H1 (cell line): ENCODE results near the gene DPYD. TPM values are rescaled to one million over a fixed set of nuclear protein-coding genes. Genes with fewer than 3 reads are reported as not detected.

ENCODE experiments used
- CTCF ChIA-PET: fragments of 300-600 bp; sonication (Branson Sonifier 250); formaldehyde crosslinking; loops from one replicate; lab custom pipeline; 2021; ENCODE audit not compliant: partially characterized antibody; lab: Charles Lee
- POLR2A ChIA-PET: fragments of 300-600 bp; sonication (Branson Sonifier 250); formaldehyde crosslinking; loops from one replicate; lab custom pipeline; 2021; ENCODE audit warnings: inconsistent platforms; ENCODE audit not compliant: partially characterized antibody; lab: Charles Lee
- DNase-seq, 2 experiments: peaks; one replicate each; pipeline versions ENCODE4 v3.0.0 to v3.0.0-alpha.2; 2010 to 2022; ENCODE audit warnings: low spot score in 2 of 2, low read depth in 1 of 2, mixed read lengths in 1 of 2
- FAIRE-seq: peaks from 2 replicates; lab custom pipeline; 2011; peaks lifted over from hg19 to GRCh38; lab: Jason Lieb, UNC
- H2AFZ ChIP-seq: 2 replicates; pipeline ENCODE4 v1.8.1; 2012; ENCODE audit warnings: low read length, inconsistent platforms
- H2AK5ac ChIP-seq: 2 replicates; pipeline ENCODE4 v1.6.1; 2013; ENCODE audit warnings: low read depth, low read length
- H2BK120ac ChIP-seq: replicated peaks from 2 replicates; pipeline ENCODE3; 2013; ENCODE audit warnings: low read depth, low read length, inconsistent platforms
- H2BK12ac ChIP-seq: 2 replicates; pipeline ENCODE4 v1.6.1; 2013; ENCODE audit warnings: low read depth, low read length
- H2BK15ac ChIP-seq: 2 replicates; pipeline ENCODE4 v1.6.1; 2013; ENCODE audit warnings: low read length
- H2BK20ac ChIP-seq: 2 replicates; pipeline ENCODE4 v1.6.1; 2013; ENCODE audit warnings: low read length
- H2BK5ac ChIP-seq: 2 replicates; pipeline ENCODE4 v1.6.1; 2013; ENCODE audit warnings: low read depth, low read length
- H3K14ac ChIP-seq: 2 replicates; pipeline ENCODE4 v1.6.1; 2013; ENCODE audit warnings: inconsistent platforms; ENCODE audit not compliant: insufficient read length
- H3K18ac ChIP-seq: 2 replicates; pipeline ENCODE4 v1.6.1; 2013; ENCODE audit warnings: low read length; ENCODE audit errors: extremely low read depth
- H3K23ac ChIP-seq: 2 replicates; pipeline ENCODE4 v1.6.1; 2013; ENCODE audit warnings: inconsistent platforms; ENCODE audit not compliant: insufficient read length
- H3K23me2 ChIP-seq: 2 replicates; pipeline ENCODE4 v1.6.1; 2013; ENCODE audit warnings: low read depth, low read length
- H3K27ac ChIP-seq: 2 replicates; pipeline ENCODE4 v1.6.1; 2011; ENCODE audit warnings: low read depth, low read length, inconsistent platforms
- H3K27me3 ChIP-seq, 4 experiments: replicated peaks in 1 of 4; 1 replicate in 1 of 4; 2 replicates in 3 of 4; pipeline versions ENCODE4 v1.6.1 to v1.8.1; 2011 to 2013; ENCODE audit warnings: low read length in 3 of 4, mild to moderate bottlenecking in 3 of 4, inconsistent platforms in 2 of 4, mixed read lengths in 2 of 4, moderate library complexity in 1 of 4; ENCODE audit not compliant: control insufficient read depth in 3 of 4, insufficient read depth in 3 of 4; ENCODE audit errors: extremely low read depth in 1 of 4
- H3K36me3 ChIP-seq, 4 experiments: 2 replicates each; pipeline versions ENCODE4 v1.6.1 to v1.8.1; 2011 to 2013; ENCODE audit warnings: mild to moderate bottlenecking in 4 of 4, low read length in 3 of 4, moderate library complexity in 2 of 4, control low read depth in 1 of 4, inconsistent platforms in 1 of 4; ENCODE audit not compliant: insufficient read depth in 4 of 4, control insufficient read depth in 2 of 4
- H3K4ac ChIP-seq: replicated peaks from 2 replicates; pipeline ENCODE3; 2013; ENCODE audit warnings: low read length, low read depth, mixed read lengths, inconsistent platforms; ENCODE audit not compliant: insufficient read length
- H3K4me1 ChIP-seq, 4 experiments: replicated peaks in 1 of 4; 1 replicate in 1 of 4; 2 replicates in 3 of 4; pipeline versions ENCODE4 v1.6.1 to v1.8.1; 2011 to 2013; ENCODE audit warnings: low read length in 3 of 4, inconsistent platforms in 2 of 4, mixed read lengths in 1 of 4; ENCODE audit not compliant: insufficient read depth in 4 of 4, control insufficient read depth in 3 of 4
- H3K4me2 ChIP-seq, 2 experiments: 2 replicates each; pipeline versions ENCODE4 v1.6.1 to v1.8.1; 2011 to 2013; ENCODE audit warnings: low read depth in 2 of 2, low read length in 2 of 2, control low read depth in 1 of 2, inconsistent platforms in 1 of 2, mild to moderate bottlenecking in 1 of 2; ENCODE audit not compliant: insufficient read depth in 1 of 2
- H3K4me3 ChIP-seq, 4 experiments: fragments of 200-600, 300-600 bp in 1 of 4; sonication (generic), shearing (Covaris generic), sonication (Bioruptor Twin) in 1 of 4; 2 replicates each; pipeline versions ENCODE4 v1.5.1 to v1.8.1; 2011 to 2016; ENCODE audit warnings: low read length in 4 of 4, low read depth in 3 of 4, control low read depth in 2 of 4, inconsistent platforms in 2 of 4, mild to moderate bottlenecking in 2 of 4, mixed read lengths in 1 of 4, moderate library complexity in 1 of 4; ENCODE audit not compliant: insufficient read depth in 2 of 4; ENCODE audit errors: extremely low read depth in 1 of 4
- H3K56ac ChIP-seq: replicated peaks from 2 replicates; pipeline ENCODE3; 2013; ENCODE audit warnings: low read depth, mild to moderate bottlenecking, mixed read lengths, low read length, inconsistent platforms; ENCODE audit not compliant: insufficient read length
- H3K79me1 ChIP-seq: 2 replicates; pipeline ENCODE4 v1.6.1; 2013; ENCODE audit warnings: low read depth, low read length, control low read depth
- H3K79me2 ChIP-seq, 2 experiments: 2 replicates each; pipeline versions ENCODE4 v1.6.1 to v1.8.1; 2012 to 2013; ENCODE audit warnings: low read length in 2 of 2, mild to moderate bottlenecking in 2 of 2, inconsistent platforms in 1 of 2; ENCODE audit not compliant: insufficient read depth in 2 of 2, control insufficient read depth in 1 of 2
- H3K9ac ChIP-seq, 4 experiments: replicated peaks in 1 of 4; 1 replicate in 1 of 4; 2 replicates in 3 of 4; pipeline versions ENCODE4 v1.6.1 to v1.8.1; 2011 to 2013; ENCODE audit warnings: low read depth in 3 of 4, low read length in 3 of 4, control low read depth in 2 of 4, mild to moderate bottlenecking in 2 of 4, moderate library complexity in 2 of 4, inconsistent platforms in 1 of 4; ENCODE audit errors: extremely low read depth in 1 of 4
- H3K9me3 ChIP-seq, 2 experiments: 2 replicates each; pipeline versions ENCODE4 v1.6.1 to v1.8.1; 2012 to 2013; ENCODE audit warnings: mild to moderate bottlenecking in 2 of 2, moderate library complexity in 2 of 2, control low read depth in 1 of 2, inconsistent platforms in 1 of 2, low read depth in 1 of 2, low read length in 1 of 2, mixed read lengths in 1 of 2; ENCODE audit not compliant: insufficient read depth in 2 of 2
- H4K20me1 ChIP-seq, 2 experiments: replicated peaks in 1 of 2; 2 replicates each; pipeline versions ENCODE3 to v1.8.1; 2011 to 2013; ENCODE audit warnings: inconsistent platforms in 2 of 2, low read length in 2 of 2, mild to moderate bottlenecking in 1 of 2; ENCODE audit not compliant: insufficient read depth in 2 of 2, control insufficient read depth in 1 of 2
- H4K5ac ChIP-seq: 2 replicates; pipeline ENCODE4 v1.6.1; 2013; ENCODE audit warnings: low read length, low read depth, mixed read lengths, inconsistent platforms; ENCODE audit not compliant: insufficient read length
- H4K8ac ChIP-seq: 2 replicates; pipeline ENCODE4 v1.8.0; 2013; ENCODE audit warnings: mild to moderate bottlenecking, moderate library complexity, low read length, inconsistent platforms; ENCODE audit not compliant: insufficient read depth; ENCODE audit errors: extremely low read depth
- H4K91ac ChIP-seq: replicated peaks from 2 replicates; pipeline ENCODE3; 2013; ENCODE audit warnings: low read length, mixed read lengths, inconsistent platforms; ENCODE audit not compliant: insufficient read length
- BCL11A ChIP-seq, 2 experiments: IDR thresholded peaks; one replicate each; pipeline ENCODE4 v1.6.1; 2011; ENCODE audit warnings: low read depth in 2 of 2, low read length in 2 of 2, mild to moderate bottlenecking in 2 of 2
- CHD2 ChIP-seq: IDR thresholded peaks from 2 replicates; pipeline ENCODE4 v1.6.1; 2012; ENCODE audit warnings: low read length, improper control_type of control experiment
- E2F6 ChIP-seq: IDR thresholded peaks from 2 replicates; pipeline ENCODE4 v1.6.1; 2012; ENCODE audit warnings: inconsistent platforms
- MAX ChIP-seq: IDR thresholded peaks from 2 replicates; pipeline ENCODE4 v1.6.1; 2012; ENCODE audit warnings: inconsistent platforms
- PHF8 ChIP-seq: fragments of 200-600 bp; sonication (generic); conservative IDR thresholded peaks from 2 replicates; pipeline ENCODE4 v1.7.1; 2012; ENCODE audit warnings: low read depth, mild to moderate bottlenecking, inconsistent platforms, low read length, moderate library complexity
- SIN3A ChIP-seq, 2 experiments: IDR thresholded peaks in 1 of 2; conservative IDR thresholded peaks in 1 of 2; 2 replicates each; pipeline ENCODE4 v1.6.1; 2011 to 2012; ENCODE audit warnings: low read length in 2 of 2, improper control_type of control experiment in 1 of 2, low read depth in 1 of 2, mild to moderate bottlenecking in 1 of 2
- SP1 ChIP-seq: IDR thresholded peaks from 2 replicates; pipeline ENCODE4 v1.6.1; 2011; ENCODE audit warnings: low read depth, low read length
- TAF1 ChIP-seq: IDR thresholded peaks from 2 replicates; pipeline ENCODE4 v1.6.1; 2011; ENCODE audit warnings: mild to moderate bottlenecking, low read depth, low read length
- WGBS, 2 experiments: shearing (Covaris generic) in 1 of 2; methylation state at CpG; one replicate each; pipeline versions ENCODE4 v1.1.6 to v1.1.7; 2013 to 2015; ENCODE audit warnings: low lambda C conversion rate in 2 of 2, mixed read lengths in 2 of 2, inconsistent platforms in 1 of 2, low coverage in 1 of 2, missing lambda C conversion rate in 1 of 2; ENCODE audit not compliant: insufficient replicate concordance in 2 of 2, insufficient coverage in 1 of 2, insufficient read length in 1 of 2; ENCODE audit errors: extremely low coverage in 1 of 2, missing lambda C conversion rate in 1 of 2; 5-methylcytosine and 5-hydroxymethylcytosine counted together
- long read RNA-seq, 2 experiments: library from RNA in 1 of 2; library from capped mRNA in 1 of 2; stranded (forward); transcript quantifications; one replicate each; pipeline ENCODE4 v2.0.0, GENCODE V29; 2021; ENCODE audit warnings: inconsistent platforms in 1 of 2
- polyA minus RNA-seq, 3 experiments: library from RNA; depleted of rRNA, polyadenylated mRNA; stranded (reverse); fragments of >200 nt; gene quantifications; 1 replicate in 2 of 3; 2 replicates in 1 of 3; pipeline ENCODE4 v1.2.3, GENCODE V29; 2011
- polyA plus RNA-seq, 7 experiments: library from polyadenylated mRNA; depleted of rRNA in 3 of 7; stranded (reverse) in 5 of 7; unstranded in 2 of 7; fragments of >200 nt in 5 of 7; fragments of 200-250 nt in 2 of 7; gene quantifications; 1 replicate in 5 of 7; 2 replicates in 1 of 7; 4 replicates in 1 of 7; pipeline versions ENCODE4 v1.2.1 to v1.2.3, GENCODE V29; 2011 to 2013; ENCODE audit warnings: missing spikeins in 2 of 7, mixed read lengths in 2 of 7
- total RNA-seq: library from RNA; stranded (reverse); fragmentation: NEBNext Ultra II Directional; extraction: Animal tissue kit (Norgen Biotek cat#: 25700); gene quantifications from 2 replicates; pipeline ENCODE4 v1.2.1, GENCODE V29; 2021

Gene DPYD
- total RNA-seq (0.55 and 0.73 TPM in 2 replicates), polyA plus RNA-seq (2011; rRNA removed) (0.13 and 0.29 TPM in 2 replicates), polyA minus RNA-seq (2011; rRNA and poly(A)+ RNA removed) (0.63 and 0.76 TPM in 2 replicates)
- 0.23 TPM for polyA plus RNA-seq (2011; cell fraction: cytosol; rRNA removed)
- polyA plus RNA-seq (2011; cell fraction: nucleus; rRNA removed) = 0.14 TPM
- 0.24 to 0.46 TPM (median 0.39 TPM) in 4 replicates for polyA plus RNA-seq (2012, experiment 1 of 2)
- not detected for polyA plus RNA-seq (2012, experiment 2 of 2)
- polyA plus RNA-seq (2013, experiment 1 of 2) = 0.34 TPM
- polyA plus RNA-seq (2013, experiment 2 of 2) = 0.35 TPM
- 0.51 TPM for polyA minus RNA-seq (2011; cell fraction: cytosol; rRNA and poly(A)+ RNA removed)
- polyA minus RNA-seq (2011; cell fraction: nucleus; rRNA and poly(A)+ RNA removed) = 2.2 TPM
- long read RNA-seq, experiment 1 = 0 reads
- long read RNA-seq, experiment 2, partial matches to known transcripts = 0 of 1 reads
- long read RNA-seq, experiment 2, other reads (novel, unspliced or antisense) = 0 of 1 reads

DNA sequence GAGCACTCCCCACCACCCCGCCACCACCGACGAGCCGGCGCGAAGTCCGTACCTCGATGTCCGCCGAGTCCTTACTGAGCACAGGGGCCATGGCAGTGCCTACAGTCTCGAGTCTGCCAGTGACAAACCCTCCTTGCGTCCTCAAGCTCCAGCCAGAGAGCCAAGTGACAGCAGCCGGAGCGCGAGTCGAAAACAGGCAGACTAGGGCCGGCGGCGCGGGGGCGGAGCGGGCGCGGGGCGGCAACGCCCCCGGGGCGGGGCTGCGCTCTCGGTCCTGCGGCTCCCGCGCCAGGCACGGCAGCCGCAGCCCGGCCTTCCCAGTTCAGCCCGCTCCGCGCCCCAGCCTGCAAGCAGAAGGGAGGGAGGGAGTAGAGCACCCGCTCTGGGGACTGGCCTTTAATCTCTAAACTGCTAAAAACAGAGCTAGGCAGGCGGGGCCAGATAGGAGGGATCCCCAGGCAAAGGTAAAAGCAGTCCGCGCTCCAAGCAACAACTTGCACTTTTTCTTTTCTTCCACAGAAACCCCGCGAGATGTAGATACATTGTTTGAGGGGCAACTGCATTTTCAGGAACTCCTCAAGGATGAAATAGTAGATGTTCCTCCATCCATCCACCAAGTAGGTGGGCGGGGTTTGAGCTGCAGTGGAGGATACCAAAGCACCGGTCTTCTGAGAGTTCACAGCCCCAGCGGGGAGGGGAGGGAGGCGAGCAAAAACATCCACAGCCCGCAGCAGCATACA, at the start of gene DPYD:
Gene DPYD (minus strand): TSS at position 203 of the 740 bp plus-strand sequence. CDS start 112 bp downstream, at position 91.
- 3% methylated on average over 31 of the region's 50 CpGs; no CpG with 5 or more reads in 1 of the 2 experiments for WGBS, 2 experiments
- DNase-seq (peak; percentile 49 to 86), FAIRE-seq (peak; percentile 78)
- Histone ChIP-seq H2BK12ac (no peak within 1 kb of the TSS), H2BK5ac (no peak within 1 kb of the TSS), H3K4me2 (peak within 1 kb of the TSS; percentile 84 to 95), H4K5ac (no peak within 1 kb of the TSS), H3K18ac (peak within 1 kb of the TSS; percentile 71; the same call in 1 of the 2 replicates), H3K9me3 (no peaks in the 10 kb centered on the region), H3K27ac (peak within 1 kb of the TSS; percentile 50; the same call in 1 of the 2 replicates), H3K23ac (no peak within 1 kb of the TSS), H3K56ac (no peak within 1 kb of the TSS), H3K23me2 (peaks cover 8% of the 10 kb centered on the region; the same call in 1 of the 2 replicates), H4K8ac (no peak within 1 kb of the TSS; the same call in 1 of the 2 replicates), H2BK20ac (no peak within 1 kb of the TSS), H3K14ac (no peak within 1 kb of the TSS), H3K27me3 (peaks cover 0 to 2% (median 0%) of the 10 kb centered on the region in 4 experiments; a peak in 3 of 7 replicates), H2BK120ac (no peak within 1 kb of the TSS), H2AFZ (peak within 1 kb of the TSS; percentile 100), H3K9ac (peak within 1 kb of the TSS; percentile 54 to 68 (median 58); a peak in 6 of 7 replicates), H2AK5ac (no peak within 1 kb of the TSS), H3K4me3 (peak within 1 kb of the TSS; percentile 62 to 78 (median 69)), H4K20me1 (no peaks in the 10 kb centered on the region), H3K79me1 (no peaks in the 10 kb centered on the region), H3K36me3 (no peaks in the 10 kb centered on the region), H3K79me2 (no peaks in the 10 kb centered on the region), H3K4ac (no peak within 1 kb of the TSS), H3K4me1 (no peaks in the 10 kb centered on the region), H2BK15ac (no peak within 1 kb of the TSS), H4K91ac (no peak within 1 kb of the TSS)
- POLR2A ChIA-PET = interaction anchor here (0.7 to 1.0 kb wide), 3 partner anchors 10 to 37 kb away, joined by 3 read pairs; no protein-coding TSS in a partner anchor
- CTCF ChIA-PET = no interaction called here
- peak; percentile 72 for TF ChIP-seq TAF1
- peak; percentile 49; the same call in 1 of the 2 replicates for TF ChIP-seq SP1
- TF ChIP-seq BCL11A (IDR thresholded peaks at IDR 0.05; ENCODE audit: low read depth in 2 of 2, low read length in 2 of 2) = no peak
- peak; percentile 53 for TF ChIP-seq MAX
- 0 out of 2 replicates have a peak, but pooled peaks have one; percentile 1 for TF ChIP-seq E2F6
- peak; percentile 14 to 91; a peak in 2 of 4 replicates for TF ChIP-seq SIN3A (conservative IDR thresholded peaks at IDR 0.05 in 1 of 2, IDR thresholded peaks at IDR 0.05 in 1 of 2; ENCODE audit: low read depth in 1 of 2, low read length in 2 of 2)
- TF ChIP-seq CHD2 = peak; percentile 58; the same call in 1 of the 2 replicates
- TF ChIP-seq PHF8 = peak; percentile 69
